GM18861 (cell line): ENCODE results near the gene SNPH.

Experiments used
- ATAC-seq: cut with Tn5 transposase; IDR thresholded peaks from one replicate; pipeline ENCODE4 v1.9.1; 2021; ENCODE audit not compliant: unreplicated experiment

SNPH gene

DNA sequence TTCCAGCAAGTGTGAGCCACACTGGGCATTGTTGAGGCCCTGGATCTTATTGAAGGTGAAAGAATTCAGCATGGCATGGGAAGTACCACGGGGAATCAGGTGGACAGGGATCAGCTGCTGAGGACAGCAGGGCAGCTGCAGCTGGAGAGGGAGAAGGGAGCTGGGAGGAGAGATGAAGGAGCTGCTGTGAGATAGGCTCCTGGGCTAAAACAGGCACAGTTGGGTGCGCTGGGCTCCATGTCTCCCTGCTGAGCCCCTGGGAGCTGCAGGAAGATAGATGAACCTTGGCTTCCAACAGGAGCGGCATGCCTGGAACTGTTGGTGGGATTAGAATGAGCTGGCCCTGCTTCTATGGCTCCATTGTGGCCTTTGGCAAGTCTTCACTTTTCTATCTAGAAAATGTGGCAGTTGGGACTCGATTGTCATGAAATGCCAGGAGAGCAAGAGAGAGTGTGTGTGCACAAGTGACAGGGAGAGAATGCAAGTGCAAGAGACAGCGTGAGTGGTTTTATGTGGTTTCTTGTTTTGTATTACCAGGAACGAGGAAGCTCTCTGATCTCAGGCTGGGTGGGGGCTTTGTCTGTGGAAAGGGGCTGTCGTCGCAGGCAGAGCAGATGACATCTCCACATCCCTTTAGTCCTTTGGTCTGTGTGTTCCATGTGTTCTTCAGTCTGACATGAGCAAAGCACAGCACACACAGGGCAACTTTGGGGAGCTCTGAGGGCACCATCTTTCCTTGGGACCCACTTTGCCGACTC lies 20.4 kb downstream of the SNPH start:
- no peak for ATAC-seq

DNA sequence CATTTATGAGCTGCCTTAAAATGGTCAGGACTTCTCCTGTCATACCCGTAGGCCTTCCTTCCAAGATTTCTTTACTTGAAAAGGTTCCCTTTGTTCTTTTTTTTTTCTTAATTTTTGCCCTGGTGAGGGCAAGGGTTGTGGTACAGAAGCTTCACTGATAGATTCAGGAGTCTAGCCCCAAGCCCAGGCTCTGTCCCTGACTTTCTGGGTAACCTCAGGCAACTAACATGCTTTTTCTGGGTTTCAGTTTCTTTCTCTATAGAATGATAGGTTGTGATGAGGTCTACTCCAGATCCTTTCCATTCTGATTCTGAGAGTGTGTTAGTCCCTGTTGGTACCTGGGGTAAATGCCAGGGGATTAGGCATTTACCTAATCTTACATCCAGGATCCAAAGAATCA lies 21.2 kb downstream of the SNPH start:
- no peak for ATAC-seq

DNA sequence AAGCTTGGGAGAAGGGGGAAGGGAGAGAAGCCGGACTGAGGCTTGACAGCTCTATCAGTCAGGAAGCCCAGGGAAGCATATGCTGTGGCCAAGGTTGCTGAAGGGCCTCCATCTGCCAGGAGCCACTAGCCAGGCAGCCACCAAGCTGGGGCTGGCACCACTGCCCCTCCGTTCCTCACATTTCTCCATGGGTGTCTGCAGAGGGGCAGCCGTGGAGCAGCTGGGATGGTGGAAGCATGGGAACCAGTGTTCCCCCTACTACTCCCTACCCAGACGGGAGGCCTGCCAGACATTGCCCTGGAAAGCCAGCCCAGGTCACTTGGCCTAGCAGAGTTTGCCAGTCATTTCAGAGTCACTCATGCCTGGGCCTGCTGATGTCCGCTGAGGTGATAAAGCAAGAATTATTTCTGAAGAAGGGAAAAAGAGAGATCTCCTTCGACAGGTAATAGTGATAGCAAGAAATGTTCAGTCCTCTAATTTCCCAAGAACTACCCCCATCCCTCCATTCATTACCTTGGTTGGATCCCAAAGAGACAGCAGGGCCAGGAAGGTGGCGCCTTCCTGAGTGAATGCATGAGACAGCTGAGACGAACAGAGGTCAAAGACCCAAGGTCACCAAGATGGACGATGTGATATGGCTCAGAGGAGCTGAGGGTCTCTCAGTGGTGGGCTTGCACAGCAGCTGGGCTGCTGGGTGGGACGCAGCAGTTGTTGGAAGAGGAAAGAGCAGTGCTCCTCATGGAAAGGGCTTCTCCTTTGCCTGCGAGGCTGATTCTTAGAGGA lies 21.9 kb downstream of the SNPH start:
- ATAC-seq: no peak

DNA sequence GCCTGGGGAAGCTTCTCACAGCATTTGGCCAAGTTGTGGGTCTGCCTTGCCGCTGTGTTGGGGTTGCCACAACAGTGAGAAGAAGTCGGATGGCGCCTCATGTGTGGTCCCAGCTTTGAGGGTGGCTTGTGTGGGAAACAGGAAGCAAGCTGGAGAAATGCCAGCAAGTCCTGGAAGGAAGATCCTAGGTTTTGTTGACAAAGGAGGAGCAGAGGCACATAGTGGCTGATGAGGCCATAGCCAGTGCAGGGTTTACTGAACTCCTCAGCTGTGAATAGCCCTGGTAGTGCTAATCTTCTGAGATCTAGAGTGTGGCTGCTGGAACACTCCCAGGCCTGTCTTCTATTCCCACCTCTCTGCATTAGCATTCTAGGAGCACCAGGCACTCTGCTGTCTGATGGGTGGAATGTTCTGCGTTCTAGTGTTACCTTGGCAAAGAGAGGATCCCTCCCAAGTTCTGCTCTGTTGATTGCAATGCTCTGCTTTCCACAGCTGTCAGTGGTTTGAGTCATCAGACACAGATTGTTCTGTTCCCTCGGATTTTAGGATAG lies 25.2 kb downstream of the SNPH start:
- no peak for ATAC-seq

DNA sequence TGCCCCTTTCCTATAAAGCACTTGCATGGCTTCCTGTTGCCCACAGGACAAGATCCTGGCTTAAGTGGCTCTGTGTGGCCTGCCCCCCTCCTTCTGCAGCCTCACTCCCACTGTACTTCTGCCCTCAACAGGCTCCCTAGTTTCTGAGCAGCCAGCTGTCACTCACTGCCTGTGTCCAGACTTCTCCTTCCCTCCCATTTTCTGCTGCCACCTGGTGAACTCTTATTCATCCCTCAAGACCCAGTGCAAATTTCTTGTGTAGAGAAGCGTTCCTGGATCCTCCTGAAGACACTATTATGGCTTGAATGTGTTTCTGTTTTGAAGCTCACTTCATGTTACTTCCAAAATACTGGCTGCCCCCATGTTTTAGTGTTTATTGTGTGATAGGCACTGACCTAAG lies 26.5 kb downstream of the SNPH start:
- ATAC-seq: no peak

DNA sequence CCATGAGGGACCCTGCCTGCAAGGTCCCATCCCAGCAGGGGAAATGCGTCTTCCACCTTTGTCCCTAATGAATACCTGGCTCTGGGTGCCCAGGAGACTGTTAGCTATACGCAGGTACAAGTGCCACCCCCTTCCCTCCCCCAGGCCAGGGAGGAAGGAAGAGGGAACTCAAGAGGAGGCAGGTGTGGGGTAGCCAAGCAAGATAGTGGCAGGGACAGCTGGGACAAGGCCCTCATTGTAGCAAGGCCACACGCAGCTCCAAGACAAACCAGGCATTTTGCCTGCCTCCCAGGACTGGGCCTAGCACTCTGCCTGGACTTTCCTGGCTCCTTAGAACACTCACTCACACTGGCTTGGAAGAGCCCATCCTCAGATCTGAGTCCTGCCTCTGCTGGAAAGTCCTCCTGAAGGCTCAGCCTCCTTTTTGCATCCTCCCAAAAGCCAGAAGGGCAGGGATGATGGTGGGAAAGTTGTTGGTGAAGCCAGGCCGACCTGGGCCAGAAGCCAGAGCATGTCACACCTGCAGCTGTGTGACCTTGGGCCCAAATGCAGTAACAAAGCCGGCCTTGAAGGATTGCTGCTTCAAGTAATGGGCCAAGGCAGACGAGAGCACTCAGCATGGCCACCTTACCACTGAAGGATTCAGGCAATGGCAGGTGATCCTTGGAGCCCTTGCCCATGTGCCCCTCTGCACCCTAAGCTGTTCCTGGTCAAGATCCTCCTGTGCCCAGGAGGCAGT lies 27.7 kb downstream of the SNPH start:
- ATAC-seq: no peak

DNA sequence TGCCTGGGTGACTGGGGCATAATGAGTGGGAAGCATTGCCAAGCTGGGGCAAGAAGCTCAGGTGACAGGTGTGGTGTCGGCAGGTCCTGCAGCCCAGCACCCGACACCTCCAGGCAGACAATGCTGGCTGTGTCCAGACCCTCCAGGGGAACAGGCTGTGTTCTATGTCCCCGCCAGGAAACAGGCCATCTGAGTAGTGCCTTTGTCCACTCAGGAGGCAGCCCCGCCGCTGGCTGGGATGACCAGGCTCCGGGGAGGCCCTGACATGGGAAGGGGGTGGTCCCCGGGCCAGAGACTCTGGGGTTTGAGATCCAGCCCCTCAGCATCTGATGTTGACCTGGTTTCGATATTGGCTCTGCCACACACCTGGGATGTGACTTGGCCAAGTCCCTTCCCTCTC lies 28.4 kb downstream of the SNPH start:
- no peak for ATAC-seq

DNA sequence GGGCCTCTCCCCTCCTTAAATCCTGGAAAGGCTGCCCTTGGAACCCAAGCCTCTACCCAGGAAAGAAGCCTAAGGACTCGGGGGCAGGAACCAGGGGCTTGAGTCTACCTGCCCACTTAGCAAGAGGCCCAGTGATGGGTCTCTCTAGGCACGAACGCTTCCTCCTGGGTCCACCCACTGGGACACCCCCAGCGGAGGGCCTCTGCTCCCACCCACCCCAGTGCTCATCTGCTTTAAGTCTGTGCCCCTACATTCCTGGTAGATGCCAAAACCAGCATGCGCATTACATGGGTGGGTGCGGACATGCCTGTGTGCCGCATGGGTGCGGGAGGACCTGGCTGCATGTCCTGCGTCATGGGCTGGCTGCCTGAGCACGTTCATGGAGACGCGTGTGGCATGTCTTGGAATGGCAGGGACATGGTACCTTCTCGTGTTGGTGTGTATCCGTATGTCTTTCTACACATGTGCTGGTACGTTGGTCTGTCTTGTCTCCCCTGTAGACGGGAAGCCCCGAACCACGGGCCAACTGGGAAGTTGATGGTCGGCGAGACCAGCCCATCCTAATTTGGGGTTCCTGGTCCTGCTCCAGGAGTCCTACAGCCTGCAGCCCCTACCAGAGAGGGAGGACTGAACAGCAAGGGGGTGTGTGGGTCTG lies 29.3 kb downstream of the SNPH start:
- no peak for ATAC-seq

DNA sequence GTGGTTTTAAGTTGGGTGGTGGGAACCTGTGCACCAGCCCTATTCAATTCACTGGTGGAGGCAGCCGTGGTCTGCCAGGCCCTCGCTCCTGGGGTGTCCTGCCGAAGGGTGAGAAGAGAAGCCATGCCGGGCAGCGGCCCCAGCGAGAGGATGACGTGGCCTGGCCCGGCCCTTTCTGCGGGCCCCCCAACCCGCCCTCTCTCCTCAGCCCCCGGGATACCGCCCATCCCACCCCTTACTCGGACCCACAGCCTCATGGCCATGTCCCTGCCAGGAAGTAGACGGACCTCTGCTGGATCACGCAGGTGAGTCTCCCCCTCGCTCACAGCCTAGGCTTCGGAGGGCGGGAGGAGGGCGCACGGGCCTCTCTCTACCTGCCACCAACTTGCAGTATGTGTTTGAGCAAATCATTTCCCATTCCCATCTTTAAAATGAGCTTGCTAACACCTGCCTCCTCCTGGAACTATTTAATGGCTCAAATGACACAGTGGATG lies 30.1 kb downstream of the SNPH start:
- ATAC-seq: no peak

DNA sequence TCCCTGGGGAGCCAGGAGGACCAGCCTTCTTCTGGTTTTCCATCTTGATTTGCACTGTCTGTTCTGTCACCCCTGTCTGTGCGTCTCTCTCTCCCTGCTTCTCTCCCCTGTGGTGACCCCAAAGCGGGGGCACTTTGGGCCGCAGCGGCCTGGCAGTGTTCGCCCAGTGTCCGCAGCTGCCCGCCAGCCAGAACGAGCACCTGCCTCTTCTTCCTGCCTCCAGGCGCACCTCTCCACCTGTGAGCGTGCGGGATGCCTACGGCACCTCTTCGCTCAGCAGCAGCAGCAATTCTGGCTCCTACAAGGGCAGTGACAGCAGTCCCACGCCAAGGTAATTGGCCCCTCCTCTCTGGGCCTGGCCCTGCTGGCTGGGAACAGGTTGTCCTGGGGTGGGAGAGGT lies 30.8 kb downstream of the SNPH start:
- ATAC-seq: no peak

DNA sequence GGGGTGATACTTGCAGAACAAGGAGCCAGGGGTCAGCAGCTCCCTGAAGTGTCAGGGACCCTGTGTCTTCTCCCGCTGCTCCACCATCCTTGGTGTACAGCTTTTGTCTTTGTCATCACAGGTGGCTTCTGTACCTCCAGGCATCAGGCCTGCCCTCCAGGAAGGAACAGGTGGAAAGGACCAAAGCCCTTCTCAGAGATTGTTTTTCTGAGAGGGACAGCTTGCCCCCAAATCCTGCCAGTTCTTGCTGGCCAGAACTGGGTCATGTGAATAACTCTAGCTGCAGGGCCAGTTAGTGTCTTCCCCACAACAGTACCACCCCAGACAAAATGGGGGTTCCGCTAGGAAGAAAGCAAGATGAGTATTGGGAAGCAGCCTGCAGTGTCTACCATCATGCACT lies 31.4 kb downstream of the SNPH start:
- no peak for ATAC-seq

DNA sequence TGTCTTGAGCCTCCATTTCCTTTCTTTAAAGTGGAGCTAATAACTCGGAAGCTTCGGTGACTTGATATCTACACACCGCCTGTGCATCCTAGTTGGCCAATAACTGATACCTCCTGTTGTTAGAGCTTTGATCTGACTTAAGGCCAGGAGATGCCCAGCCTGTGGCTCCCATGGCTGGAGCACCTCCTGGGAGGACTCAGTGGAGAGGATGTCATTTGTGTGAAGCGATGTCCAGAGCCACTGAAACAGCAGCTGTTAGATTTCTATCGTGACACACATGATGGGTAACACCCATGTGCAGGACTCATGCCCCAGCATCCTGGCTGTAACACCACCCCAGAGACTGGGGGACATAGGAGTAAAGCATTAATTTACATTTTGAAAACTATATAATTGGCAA lies 32.1 kb downstream of the SNPH start:
- no peak for ATAC-seq

DNA sequence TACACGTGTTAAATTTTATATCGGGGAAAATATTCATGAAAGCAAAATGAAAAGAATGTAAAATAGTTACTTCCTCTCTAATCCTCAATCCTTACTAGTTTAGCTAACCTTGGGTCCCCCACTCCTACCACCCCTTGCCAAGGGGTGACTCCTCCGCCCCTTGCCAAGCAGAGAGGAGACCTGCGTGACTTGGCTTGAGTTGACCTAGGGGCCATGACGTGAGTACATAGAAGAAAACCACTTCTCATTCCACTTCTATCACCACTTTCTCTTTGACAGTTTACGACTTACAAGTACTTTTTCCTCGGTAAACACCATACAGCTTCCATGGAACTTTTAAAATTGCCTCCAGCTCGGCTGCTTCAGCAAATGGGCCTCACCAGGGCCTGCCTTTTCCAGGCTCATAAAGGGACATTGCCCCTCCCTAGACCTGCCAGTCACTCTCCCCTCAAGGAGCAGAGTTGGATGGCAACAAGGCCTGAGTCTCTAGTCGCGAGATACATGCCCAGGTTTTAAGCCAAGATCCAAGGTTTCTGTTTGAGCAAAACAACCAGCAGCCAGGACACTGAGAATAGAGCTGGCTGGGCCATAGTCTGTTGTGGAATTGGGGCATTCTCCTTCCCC lies 32.9 kb downstream of the SNPH start:
- no peak for ATAC-seq

DNA sequence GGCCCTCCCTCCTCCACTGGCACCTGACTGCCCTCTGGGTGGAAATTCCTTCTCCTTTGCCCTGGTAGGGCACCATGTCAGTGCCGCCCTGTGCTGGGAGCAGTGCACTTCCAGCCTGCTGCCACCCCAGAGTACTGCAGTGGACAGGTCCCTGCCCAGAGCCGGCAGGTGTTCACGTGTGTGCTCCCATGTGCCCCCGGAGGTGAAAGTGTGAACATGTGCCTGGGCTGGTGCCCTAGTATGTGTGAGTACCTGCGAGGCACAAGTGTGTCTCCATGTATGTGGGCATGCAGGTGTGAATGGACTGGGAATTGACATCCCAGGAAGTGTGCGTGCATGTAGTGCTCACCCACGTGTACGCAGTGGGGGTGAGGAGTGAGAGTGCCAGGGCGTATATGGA lies 33.4 kb downstream of the SNPH start:
- ATAC-seq: no peak

DNA sequence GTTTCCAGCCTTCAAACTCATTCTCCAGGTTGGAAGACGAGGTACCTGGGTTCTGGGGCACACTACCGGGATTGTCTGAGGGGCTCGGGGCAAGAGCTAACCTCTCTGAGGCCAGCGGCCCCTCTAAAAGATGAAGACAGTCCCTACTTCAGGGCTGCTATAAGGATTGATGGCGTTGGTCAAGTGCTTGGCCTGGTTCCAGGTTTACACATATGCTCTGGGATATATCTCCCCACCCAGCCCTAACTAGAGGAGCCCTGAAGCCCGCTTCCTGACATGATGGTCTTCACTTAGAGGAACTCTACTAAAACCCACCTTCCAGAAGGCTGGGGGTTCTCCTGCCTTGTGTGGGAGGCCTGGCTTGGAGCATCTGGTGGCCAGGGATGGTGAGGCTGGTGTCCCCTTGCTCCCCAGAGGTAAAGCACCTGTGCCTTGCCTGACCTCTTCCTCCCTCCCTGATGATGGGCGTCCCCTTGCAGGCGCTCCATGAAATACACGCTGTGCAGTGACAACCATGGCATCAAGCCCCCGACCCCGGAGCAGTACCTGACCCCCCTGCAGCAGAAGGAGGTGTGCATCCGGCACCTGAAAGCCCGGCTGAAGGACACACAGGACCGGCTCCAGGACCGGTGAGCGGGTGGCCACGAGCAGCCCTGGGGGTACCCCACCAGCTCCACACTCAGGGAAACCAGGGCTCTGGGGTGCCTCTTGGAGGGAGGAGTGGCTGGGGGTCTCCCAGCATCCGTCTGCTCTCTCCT lies 34.2 kb downstream of the SNPH start:
- ATAC-seq: no peak

DNA sequence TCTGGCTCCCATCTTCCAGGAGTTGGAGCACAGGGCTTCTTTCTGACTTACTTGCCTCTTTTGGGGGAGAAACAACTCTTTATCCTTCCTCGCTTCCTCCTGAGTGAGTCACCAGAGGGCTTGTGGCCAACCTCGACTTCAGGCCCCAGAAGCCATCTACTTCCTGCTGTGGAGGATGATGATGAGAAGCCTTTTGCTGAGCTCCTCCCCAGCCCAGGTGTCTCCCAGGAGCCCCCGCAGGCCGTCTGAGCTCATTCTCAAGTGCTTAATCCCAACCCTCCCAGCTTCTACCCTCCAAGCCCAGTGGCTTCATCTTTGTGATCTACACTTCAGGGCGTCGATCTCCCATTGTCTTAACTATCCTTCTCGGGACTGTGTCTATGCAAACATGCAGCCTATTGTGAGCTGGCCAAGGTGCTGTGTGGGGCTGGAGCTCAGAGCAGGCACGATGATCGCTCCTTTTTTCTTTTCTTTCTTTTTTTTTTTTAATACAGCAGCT lies 35.0 kb downstream of the SNPH start:
- no peak for ATAC-seq

DNA sequence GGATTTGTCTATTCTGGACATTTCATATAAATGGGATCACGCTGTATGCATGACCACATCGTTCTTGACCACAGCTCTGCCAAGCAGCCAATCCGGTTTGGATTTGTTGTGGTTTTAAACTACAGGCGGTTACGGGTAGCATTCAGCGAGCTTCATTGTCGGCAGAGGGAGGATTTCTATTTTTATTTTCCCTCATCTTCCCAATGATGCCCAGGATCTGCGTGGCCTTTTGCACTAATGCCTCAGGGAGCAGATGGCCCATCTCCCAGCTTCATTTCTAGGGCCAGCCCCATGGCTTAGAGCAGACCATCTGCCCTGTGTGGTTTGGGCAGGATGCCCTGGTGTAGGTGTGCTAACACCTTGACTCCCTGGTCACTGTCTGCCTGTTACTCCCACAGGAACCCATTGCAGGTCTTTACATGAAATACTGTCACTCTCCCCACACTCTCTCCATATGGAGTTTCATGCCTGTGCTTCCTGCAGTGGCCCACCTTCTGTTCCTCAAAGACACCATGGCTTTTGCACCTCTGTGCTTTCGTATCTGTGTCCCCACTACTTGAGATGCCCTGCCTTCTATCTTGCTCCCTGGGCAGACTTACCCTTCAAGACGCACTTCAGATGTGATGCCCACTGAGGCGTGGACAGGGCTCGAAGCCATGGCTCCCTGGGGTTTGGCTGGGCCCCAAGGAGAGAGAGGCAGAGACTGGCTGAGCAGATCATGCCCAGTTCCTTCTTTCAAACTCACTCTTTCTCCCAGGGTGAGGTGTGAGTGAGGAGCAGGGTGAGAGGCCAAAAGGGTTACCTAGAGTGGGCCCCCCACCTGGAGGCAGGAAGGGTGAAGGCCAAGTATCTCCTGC lies 36.8 kb downstream of the SNPH start:
- ATAC-seq: no peak

DNA sequence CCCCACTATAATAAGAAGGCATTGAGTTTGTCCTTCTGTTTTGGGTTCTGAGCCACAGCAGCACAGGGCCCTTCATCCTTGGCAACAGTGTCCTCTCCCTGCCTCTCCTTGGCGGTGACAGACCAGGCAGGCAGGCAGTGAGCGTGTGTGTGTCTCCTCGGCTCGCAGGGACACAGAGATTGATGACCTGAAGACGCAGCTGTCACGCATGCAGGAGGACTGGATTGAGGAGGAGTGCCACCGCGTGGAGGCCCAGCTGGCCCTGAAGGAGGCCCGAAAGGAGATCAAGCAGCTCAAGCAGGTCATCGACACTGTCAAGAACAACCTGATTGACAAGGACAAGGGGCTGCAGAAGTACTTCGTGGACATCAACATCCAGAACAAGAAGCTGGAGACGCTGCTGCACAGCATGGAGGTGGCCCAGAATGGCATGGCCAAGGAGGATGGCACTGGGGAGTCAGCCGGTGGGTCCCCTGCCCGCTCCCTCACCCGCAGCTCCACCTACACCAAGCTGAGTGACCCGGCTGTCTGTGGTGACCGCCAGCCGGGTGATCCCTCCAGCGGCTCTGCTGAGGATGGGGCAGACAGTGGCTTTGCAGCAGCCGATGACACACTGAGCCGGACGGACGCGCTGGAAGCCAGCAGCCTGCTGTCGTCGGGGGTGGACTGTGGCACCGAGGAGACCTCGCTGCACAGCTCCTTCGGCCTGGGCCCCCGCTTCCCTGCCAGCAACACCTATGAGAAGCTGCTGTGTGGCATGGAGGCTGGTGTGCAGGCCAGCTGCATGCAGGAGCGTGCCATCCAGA lies 38.8 kb downstream of the SNPH start:
- no peak for ATAC-seq
